GM23338 (cell line): ENCODE data around the gene RRP9.

ENCODE experiments used
- CTCF ChIP-seq, 2 experiments: fragments of 200-600 bp in 1 of 2; sonication (generic) in 1 of 2; conservative IDR thresholded peaks; 2 replicates each; pipeline versions ENCODE4 v1.5.1 to v1.6.1; 2016 to 2017; ENCODE audit warnings: antibody characterized with exemption in 2 of 2, low read depth in 2 of 2, mild to moderate bottlenecking in 2 of 2, moderate library complexity in 1 of 2
- ZNF462 ChIP-seq: fragments of 250-450 bp; sonication (Bioruptor Pico); IDR thresholded peaks from 2 replicates; pipeline ENCODE4 v1.5.0; 2020; ENCODE audit warnings: mild to moderate bottlenecking, moderate library complexity

- TF ChIP-seq CTCF (conservative IDR thresholded peaks at IDR 0.05; ENCODE audit: low read depth in 2 of 2) (no peak), ZNF462 (CRISPR knock-in tag) (no peak)
Observed at GRCh38 chr3:51985063-51985462, 43.4 kb upstream of the RRP9 start.
